GM23338 (cell line): Measurements from ENCODE around the gene TBC1D17. TPM values are rescaled to one million over a fixed set of nuclear protein-coding genes. Genes with fewer than 3 reads are reported as not detected.

Source experiments
- ATAC-seq: fragments of 200-7000 bp; cut with Tn5 transposase; 3 replicates; pipeline ENCODE4 v1.9.1; 2020
- DNase-seq: peaks from one replicate; pipeline ENCODE4 v3.0.0-alpha.2; 2015; ENCODE audit warnings: low spot score
- H2AFZ ChIP-seq: fragments of 200-600 bp; sonication (generic); 2 replicates; pipeline ENCODE4 v1.8.0; 2016; ENCODE audit warnings: antibody characterized with exemption, mild to moderate bottlenecking, moderate library complexity
- H3F3A ChIP-seq: fragments of 200-600 bp; sonication (generic); replicated peaks from 2 replicates; pipeline ENCODE4 v1.8.0; 2017; ENCODE audit warnings: antibody characterized with exemption, mixed run types, low read depth
- H3K27ac ChIP-seq: fragments of 200-600 bp; sonication (generic); 2 replicates; pipeline ENCODE4 v1.6.1; 2016; ENCODE audit warnings: low read depth
- H3K27me3 ChIP-seq: fragments of 200-600 bp; sonication (generic); 2 replicates; pipeline ENCODE4 v1.8.0; 2016; ENCODE audit warnings: mild to moderate bottlenecking, mixed run types, moderate library complexity; ENCODE audit not compliant: insufficient read depth
- H3K36me3 ChIP-seq: fragments of 200-600 bp; sonication (generic); 2 replicates; pipeline ENCODE4 v1.8.0; 2016; ENCODE audit warnings: mild to moderate bottlenecking; ENCODE audit not compliant: insufficient read depth
- H3K4me1 ChIP-seq: fragments of 200-600 bp; sonication (generic); 2 replicates; pipeline ENCODE4 v1.8.0; 2016; ENCODE audit warnings: mild to moderate bottlenecking, moderate library complexity; ENCODE audit not compliant: insufficient read depth
- H3K4me2 ChIP-seq: fragments of 200-600 bp; sonication (generic); 2 replicates; pipeline ENCODE4 v1.7.1; 2017; ENCODE audit warnings: mixed run types
- H3K4me3 ChIP-seq: fragments of 200-600 bp; sonication (generic); 2 replicates; pipeline ENCODE4 v1.6.1; 2016; ENCODE audit warnings: mixed run types
- H3K79me2 ChIP-seq: fragments of 200-600 bp; sonication (generic); replicated peaks from 2 replicates; pipeline ENCODE4 v1.8.0; 2017; ENCODE audit warnings: mild to moderate bottlenecking; ENCODE audit not compliant: insufficient read depth
- H3K9me2 ChIP-seq: fragments of 200-600 bp; sonication (generic); 2 replicates; pipeline ENCODE4 v1.8.0; 2017; ENCODE audit not compliant: insufficient read depth
- H4K20me1 ChIP-seq: fragments of 200-600 bp; sonication (generic); replicated peaks from 2 replicates; pipeline ENCODE4 v1.8.0; 2017; ENCODE audit warnings: mild to moderate bottlenecking; ENCODE audit not compliant: insufficient read depth
- H3K27ac Mint-ChIP-seq: 2 replicates; pipeline ENCODE4 v1.8.0; 2020; ENCODE audit warnings: inconsistent platforms, mild to moderate bottlenecking, moderate library complexity, mixed read lengths
- H3K27me3 Mint-ChIP-seq: 3 replicates; pipeline ENCODE4 v1.8.0; 2022; ENCODE audit warnings: low read depth, mild to moderate bottlenecking, moderate library complexity, mixed read lengths, inconsistent platforms; ENCODE audit not compliant: insufficient read depth, poor library complexity
- H3K36me3 Mint-ChIP-seq: 3 replicates; pipeline ENCODE4 v1.8.0; 2021; ENCODE audit warnings: low read depth, mild to moderate bottlenecking, inconsistent platforms, moderate library complexity, mixed read lengths
- H3K4me1 Mint-ChIP-seq: 3 replicates; pipeline ENCODE4 v1.8.0; 2020; ENCODE audit warnings: mild to moderate bottlenecking, inconsistent platforms, mixed read lengths
- H3K4me3 Mint-ChIP-seq: 3 replicates; pipeline ENCODE4 v1.8.0; 2021; ENCODE audit warnings: moderate library complexity, mild to moderate bottlenecking, inconsistent platforms, mixed read lengths
- H3K9me3 Mint-ChIP-seq: 3 replicates; pipeline ENCODE4 v1.8.0; 2020; ENCODE audit warnings: moderate library complexity, mild to moderate bottlenecking, inconsistent platforms, mixed read lengths
- EZH2 ChIP-seq: fragments of 200-600 bp; sonication (generic); IDR thresholded peaks from one replicate; pipeline ENCODE4 v1.8.0; 2017; ENCODE audit warnings: antibody characterized with exemption, mild to moderate bottlenecking, low read depth; ENCODE audit not compliant: unreplicated experiment
- NANOG ChIP-seq: IDR thresholded peaks from 2 replicates; pipeline ENCODE4 v1.6.1; 2016; ENCODE audit warnings: antibody characterized with exemption, borderline replicate concordance
- POLR2AphosphoS5 ChIP-seq: IDR thresholded peaks from 2 replicates; pipeline ENCODE4 v1.6.1; 2016; ENCODE audit warnings: antibody characterized with exemption, low read depth
- REST ChIP-seq: IDR thresholded peaks from one replicate; pipeline ENCODE4 v1.6.1; 2018; ENCODE audit warnings: antibody characterized with exemption; ENCODE audit not compliant: unreplicated experiment
- STAT1 ChIP-seq: IDR thresholded peaks from one replicate; pipeline ENCODE4 v1.6.1; 2016; ENCODE audit warnings: antibody characterized with exemption; ENCODE audit not compliant: unreplicated experiment
- ZNF114 ChIP-seq: fragments of 250-450 bp; sonication (Bioruptor Pico); IDR thresholded peaks from 2 replicates; pipeline ENCODE4 v1.5.0; 2020; ENCODE audit warnings: mild to moderate bottlenecking, moderate library complexity
- ZNF331 ChIP-seq: fragments of 250-450 bp; sonication (Bioruptor Pico); IDR thresholded peaks from 2 replicates; pipeline ENCODE4 v1.5.0; 2020; ENCODE audit warnings: low read depth, mild to moderate bottlenecking, moderate library complexity
- polyA plus RNA-seq: library from polyadenylated mRNA; unstranded; fragments of >200 nt; fragmentation: Nextera tagmentation; extraction: Ambion mirVana; gene quantifications from 2 replicates; pipeline ENCODE4 v1.2.1, GENCODE V29; 2016
- total RNA-seq: library from RNA; depleted of rRNA; stranded (reverse); fragments of >200 nt; shearing (Covaris generic); gene quantifications from 2 replicates; pipeline ENCODE4 v1.2.3, GENCODE V29; 2014
- TF ChIP-seq, protein P1 (sequence below): IDR thresholded peaks from 2 replicates; pipeline ENCODE4 v1.6.1; 2016; ENCODE audit warnings: antibody characterized with exemption
- TF ChIP-seq, protein P2 (sequence below), 2 experiments: fragments of 200-600 bp in 1 of 2; sonication (generic) in 1 of 2; conservative IDR thresholded peaks; 2 replicates each; pipeline versions ENCODE4 v1.5.1 to v1.6.1; 2016 to 2017; ENCODE audit warnings: antibody characterized with exemption in 2 of 2, low read depth in 2 of 2, mild to moderate bottlenecking in 2 of 2, moderate library complexity in 1 of 2

The TBC1D17 gene
- total and polyA plus RNA-seq, 2 experiments from 2014 or later = 19.3 to 43.1 TPM

- H3K4me3 ChIP-seq = no peak overlapping the region
- H3K4me1 Mint-ChIP-seq = peaks cover 19% of the 10 kb centered on the region
- ATAC-seq (no peak), DNase-seq (no peak)
- H4K20me1 ChIP-seq = peaks cover 21% of the 10 kb centered on the region
- no peak overlapping the region for H3K27ac Mint-ChIP-seq
- H3K9me2 ChIP-seq = 0 out of 2 replicates have a peak, but pooled peaks cover 3% of the 10 kb centered on the region
- peaks cover 16% of the 10 kb centered on the region for H3K27me3 Mint-ChIP-seq
- peaks cover 10% of the 10 kb centered on the region; the same call in 2 of the 3 replicates for H3K9me3 Mint-ChIP-seq
- H3K36me3 Mint-ChIP-seq = peaks cover 26% of the 10 kb centered on the region
- no peak overlapping the region for H3K4me2 ChIP-seq
- H3F3A ChIP-seq = peaks cover 14% of the 10 kb centered on the region; the same call in 1 of the 2 replicates
- no peak overlapping the region for H3K27ac ChIP-seq
- no peak overlapping the region for H2AFZ ChIP-seq
- no peaks in the 10 kb centered on the region for H3K27me3 ChIP-seq
- TF ChIP-seq NANOG (no peak), POLR2AphosphoS5 (no peak), ZNF331 (CRISPR knock-in tag) (no peak), ZNF114 (CRISPR knock-in tag) (no peak), REST (no peak), STAT1 (no peak), EZH2 (no peak)
- TF ChIP-seq, protein P1, sequence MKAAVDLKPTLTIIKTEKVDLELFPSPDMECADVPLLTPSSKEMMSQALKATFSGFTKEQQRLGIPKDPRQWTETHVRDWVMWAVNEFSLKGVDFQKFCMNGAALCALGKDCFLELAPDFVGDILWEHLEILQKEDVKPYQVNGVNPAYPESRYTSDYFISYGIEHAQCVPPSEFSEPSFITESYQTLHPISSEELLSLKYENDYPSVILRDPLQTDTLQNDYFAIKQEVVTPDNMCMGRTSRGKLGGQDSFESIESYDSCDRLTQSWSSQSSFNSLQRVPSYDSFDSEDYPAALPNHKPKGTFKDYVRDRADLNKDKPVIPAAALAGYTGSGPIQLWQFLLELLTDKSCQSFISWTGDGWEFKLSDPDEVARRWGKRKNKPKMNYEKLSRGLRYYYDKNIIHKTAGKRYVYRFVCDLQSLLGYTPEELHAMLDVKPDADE = no peak
- TF ChIP-seq, protein P2, sequence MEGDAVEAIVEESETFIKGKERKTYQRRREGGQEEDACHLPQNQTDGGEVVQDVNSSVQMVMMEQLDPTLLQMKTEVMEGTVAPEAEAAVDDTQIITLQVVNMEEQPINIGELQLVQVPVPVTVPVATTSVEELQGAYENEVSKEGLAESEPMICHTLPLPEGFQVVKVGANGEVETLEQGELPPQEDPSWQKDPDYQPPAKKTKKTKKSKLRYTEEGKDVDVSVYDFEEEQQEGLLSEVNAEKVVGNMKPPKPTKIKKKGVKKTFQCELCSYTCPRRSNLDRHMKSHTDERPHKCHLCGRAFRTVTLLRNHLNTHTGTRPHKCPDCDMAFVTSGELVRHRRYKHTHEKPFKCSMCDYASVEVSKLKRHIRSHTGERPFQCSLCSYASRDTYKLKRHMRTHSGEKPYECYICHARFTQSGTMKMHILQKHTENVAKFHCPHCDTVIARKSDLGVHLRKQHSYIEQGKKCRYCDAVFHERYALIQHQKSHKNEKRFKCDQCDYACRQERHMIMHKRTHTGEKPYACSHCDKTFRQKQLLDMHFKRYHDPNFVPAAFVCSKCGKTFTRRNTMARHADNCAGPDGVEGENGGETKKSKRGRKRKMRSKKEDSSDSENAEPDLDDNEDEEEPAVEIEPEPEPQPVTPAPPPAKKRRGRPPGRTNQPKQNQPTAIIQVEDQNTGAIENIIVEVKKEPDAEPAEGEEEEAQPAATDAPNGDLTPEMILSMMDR (conservative IDR thresholded peaks at IDR 0.05; ENCODE audit: low read depth in 2 of 2) = no peak
- H3K4me3 Mint-ChIP-seq = no peak overlapping the region
- peaks cover 15% of the 10 kb centered on the region for H3K4me1 ChIP-seq
- no peaks in the 10 kb centered on the region for H3K36me3 ChIP-seq
- H3K79me2 ChIP-seq = peaks cover 26% of the 10 kb centered on the region
Measured at GRCh38 chr19:49847731-49848696, 29.5 kb upstream of the TBC1D17 start.
